Fibroblast of mammary gland (primary cell): Measurements from ENCODE around the gene AURKA.
A peak's percentile ranks its signal among the peaks of the same experiment; 100 is the strongest.

Experiments
- DNase-seq: peaks from one replicate; pipeline ENCODE4 v3.0.0-alpha.2; 2010; ENCODE audit warnings: low read depth
- H3K4me3 ChIP-seq: 2 replicates; pipeline ENCODE4 v1.5.1; 2011; ENCODE audit warnings: low read depth, mild to moderate bottlenecking, low read length, moderate library complexity; ENCODE audit not compliant: control insufficient read depth
- TF ChIP-seq, protein P1 (sequence below): conservative IDR thresholded peaks from 2 replicates; pipeline ENCODE4 v1.5.1; 2011; ENCODE audit warnings: low read depth, low read length, inconsistent platforms; ENCODE audit not compliant: control insufficient read depth, insufficient read depth

Gene AURKA

DNA sequence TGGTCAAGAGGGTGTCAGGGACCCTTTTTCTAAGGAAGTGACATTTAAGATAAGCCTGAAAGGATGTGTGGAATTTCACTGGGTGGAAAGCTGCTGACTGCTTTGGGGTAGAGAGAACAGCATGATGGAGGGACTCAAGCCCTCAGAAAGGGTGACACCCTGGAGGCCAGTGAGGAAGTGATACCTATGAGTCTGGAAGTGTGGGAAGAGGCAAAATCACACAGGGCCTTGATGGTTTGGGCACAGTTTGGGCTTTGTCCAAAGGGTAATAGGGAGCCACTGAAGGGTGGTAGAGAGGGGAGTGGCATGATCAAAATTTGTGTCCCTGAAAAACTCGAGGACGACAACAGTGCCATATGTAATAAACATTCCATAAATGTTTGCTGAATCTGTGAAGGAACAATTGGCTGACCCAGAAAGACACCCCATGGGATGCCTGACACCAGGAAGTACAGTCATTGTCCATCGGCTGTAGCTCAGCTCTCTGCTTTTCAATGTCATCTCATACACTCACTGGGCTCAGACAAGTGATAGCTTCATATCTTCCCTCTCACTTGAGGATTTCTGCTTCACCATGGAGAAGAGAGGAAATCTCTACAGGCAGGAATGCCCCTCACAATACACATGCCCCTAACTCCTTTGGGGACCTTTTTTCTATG is 41.3 kb upstream of the AURKA start:
- H3K4me3 ChIP-seq: no peak overlapping the region
- peak; percentile 22 for DNase-seq
- TF ChIP-seq, protein P1, sequence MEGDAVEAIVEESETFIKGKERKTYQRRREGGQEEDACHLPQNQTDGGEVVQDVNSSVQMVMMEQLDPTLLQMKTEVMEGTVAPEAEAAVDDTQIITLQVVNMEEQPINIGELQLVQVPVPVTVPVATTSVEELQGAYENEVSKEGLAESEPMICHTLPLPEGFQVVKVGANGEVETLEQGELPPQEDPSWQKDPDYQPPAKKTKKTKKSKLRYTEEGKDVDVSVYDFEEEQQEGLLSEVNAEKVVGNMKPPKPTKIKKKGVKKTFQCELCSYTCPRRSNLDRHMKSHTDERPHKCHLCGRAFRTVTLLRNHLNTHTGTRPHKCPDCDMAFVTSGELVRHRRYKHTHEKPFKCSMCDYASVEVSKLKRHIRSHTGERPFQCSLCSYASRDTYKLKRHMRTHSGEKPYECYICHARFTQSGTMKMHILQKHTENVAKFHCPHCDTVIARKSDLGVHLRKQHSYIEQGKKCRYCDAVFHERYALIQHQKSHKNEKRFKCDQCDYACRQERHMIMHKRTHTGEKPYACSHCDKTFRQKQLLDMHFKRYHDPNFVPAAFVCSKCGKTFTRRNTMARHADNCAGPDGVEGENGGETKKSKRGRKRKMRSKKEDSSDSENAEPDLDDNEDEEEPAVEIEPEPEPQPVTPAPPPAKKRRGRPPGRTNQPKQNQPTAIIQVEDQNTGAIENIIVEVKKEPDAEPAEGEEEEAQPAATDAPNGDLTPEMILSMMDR: no peak

DNA sequence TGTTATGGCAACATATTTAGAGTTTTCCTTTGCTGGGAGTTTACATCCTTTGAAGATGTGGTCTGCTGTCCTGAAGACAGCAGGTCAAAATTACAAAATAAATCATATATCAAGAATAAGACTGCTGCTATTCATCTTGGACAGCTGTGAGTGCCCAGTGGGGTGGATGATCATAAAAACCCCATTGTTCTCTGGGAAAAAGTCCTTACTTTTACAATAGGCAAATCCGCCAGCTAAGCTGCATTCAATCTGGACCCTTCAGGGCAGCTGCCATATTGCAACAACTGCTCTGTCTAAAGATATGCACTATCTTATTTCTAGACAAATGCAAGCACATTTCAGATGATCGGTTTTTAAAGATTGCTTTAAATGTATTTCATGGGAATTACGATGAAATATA is 39.5 kb upstream of the AURKA start:
- H3K4me3 ChIP-seq: no peak overlapping the region
- no peak for DNase-seq
- TF ChIP-seq, protein P1: no peak

DNA sequence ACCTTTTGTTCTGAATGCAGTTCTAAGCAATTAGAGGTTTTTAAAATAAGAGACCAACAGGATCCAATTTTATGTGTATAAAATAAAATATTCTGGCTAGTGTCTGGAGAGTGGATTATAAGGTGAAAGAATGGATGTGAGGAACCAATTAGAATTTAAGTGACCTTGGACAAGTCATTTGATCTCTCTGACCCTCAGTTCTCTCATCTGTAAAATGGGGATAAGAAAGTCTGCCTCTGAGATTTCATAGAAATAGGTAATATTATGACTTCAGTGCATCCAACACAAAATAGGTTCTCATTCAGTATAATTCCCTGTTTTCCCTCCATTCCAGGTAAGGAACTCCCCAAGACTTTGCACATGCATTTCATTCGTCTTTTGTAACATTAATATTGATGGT is 38.9 kb upstream of the AURKA start:
- no peak for DNase-seq
- H3K4me3 ChIP-seq: no peak overlapping the region
- TF ChIP-seq, protein P1: no peak

DNA sequence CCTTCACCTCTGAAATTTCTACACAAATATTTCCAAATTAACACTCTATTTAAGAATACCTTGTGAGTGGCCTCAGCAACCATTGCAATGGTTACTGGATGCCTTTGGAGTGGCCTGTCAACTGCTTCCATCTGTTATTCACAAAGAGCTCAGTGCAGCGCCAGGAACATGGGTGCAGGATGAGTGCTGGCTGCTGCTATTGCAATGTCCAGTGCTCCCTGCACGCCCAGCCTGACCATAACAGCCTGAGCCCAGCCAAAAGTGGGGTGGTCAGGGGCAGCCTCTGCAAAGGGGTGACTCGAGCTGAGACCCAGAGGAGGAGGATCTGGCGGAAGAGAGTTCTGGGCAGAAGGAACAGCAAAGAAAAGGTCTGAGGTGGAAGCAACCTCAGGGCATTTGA is 38.4 kb upstream of the AURKA start:
- no peak for DNase-seq
- TF ChIP-seq, protein P1: no peak
- no peak overlapping the region for H3K4me3 ChIP-seq

DNA sequence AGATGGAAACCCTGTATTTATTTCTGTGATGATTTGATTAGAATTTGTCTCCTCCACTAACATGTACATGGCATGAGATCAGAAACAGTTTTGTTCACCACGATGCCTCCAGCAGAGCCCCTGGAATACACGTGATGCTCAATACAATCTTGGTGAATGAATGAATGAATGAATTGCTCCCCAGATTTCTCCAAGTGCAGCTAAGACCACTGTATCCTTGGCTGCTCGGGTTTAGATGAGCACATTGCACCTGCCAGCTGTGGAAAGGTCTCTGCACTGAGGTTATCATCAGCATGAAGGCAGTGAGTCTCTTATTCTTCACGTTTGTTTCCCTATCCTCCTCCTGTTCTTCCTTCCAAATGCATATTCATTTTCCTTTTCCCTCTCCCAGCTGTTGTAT is 37.9 kb upstream of the AURKA start:
- TF ChIP-seq, protein P1: no peak
- no peak overlapping the region for H3K4me3 ChIP-seq
- DNase-seq: no peak

DNA sequence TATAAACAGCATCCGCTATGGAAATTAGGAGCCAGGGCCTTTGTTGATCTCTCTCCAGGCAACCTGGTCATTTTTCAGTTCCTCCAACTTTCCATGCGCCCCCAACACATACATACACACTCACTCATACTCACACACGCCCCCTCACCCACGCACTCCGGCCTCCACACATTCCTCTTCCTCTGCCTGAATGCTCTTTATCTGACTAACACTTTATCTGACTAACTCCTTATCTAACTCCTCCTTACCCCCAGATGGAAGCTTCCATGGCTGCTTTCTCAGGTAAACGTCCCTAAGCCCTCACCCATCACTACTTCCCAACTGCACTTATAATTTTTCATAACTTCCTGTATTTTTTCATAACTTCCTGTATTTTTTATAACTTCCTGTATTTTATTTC is 37.5 kb upstream of the AURKA start:
- DNase-seq: peak; percentile 73
- H3K4me3 ChIP-seq: no peak overlapping the region
- TF ChIP-seq, protein P1: no peak

DNA sequence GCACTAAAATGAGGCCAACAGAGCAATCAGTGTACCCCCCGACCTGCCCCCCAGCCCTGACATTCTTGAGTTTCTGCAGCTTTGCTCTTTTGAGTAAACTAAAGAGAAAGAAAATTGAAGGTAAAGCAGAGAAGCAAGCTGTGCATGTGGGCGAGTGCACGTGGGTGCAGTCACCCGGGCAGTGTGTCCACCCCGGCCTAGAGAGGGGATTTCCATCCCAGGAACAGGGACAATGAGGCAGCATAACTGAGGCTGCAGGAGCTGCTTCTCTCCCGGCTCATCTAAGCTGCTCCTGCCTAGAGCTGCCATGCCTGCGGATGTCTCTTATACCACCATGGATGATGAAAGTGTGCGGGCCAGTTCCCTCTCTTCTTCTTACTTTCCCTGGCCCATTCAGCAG is 36.9 kb upstream of the AURKA start:
- DNase-seq: no peak
- TF ChIP-seq, protein P1: no peak
- no peak overlapping the region for H3K4me3 ChIP-seq
